B cell (primary cell): ENCODE results near the gene DNAJC6. TPM values are rescaled to one million over a fixed set of nuclear protein-coding genes. Genes with fewer than 3 reads are reported as not detected.

Experiments used
- ATAC-seq: fragments of 200-7000 bp; cut with Tn5 transposase; one replicate; pipeline ENCODE4 v1.10.0; 2021; ENCODE audit warnings: low read depth, mild to moderate bottlenecking, moderate number of reproducible peaks, moderate library complexity
- CTCF ChIA-PET: fragments of 350-600 bp; sonication (Branson Sonifier 250); formaldehyde crosslinking; loops from one replicate; lab custom pipeline; 2021; ENCODE audit warnings: antibody characterized with exemption, inconsistent platforms; lab: Charles Lee
- POLR2A ChIA-PET: fragments of 350-600 bp; sonication (Branson Sonifier 250); formaldehyde crosslinking; loops from one replicate; lab custom pipeline; 2021; ENCODE audit warnings: antibody characterized with exemption; lab: Charles Lee
- DNase-seq: peaks from one replicate; pipeline ENCODE4 v3.0.0; 2013
- H2AFZ ChIP-seq: 2 replicates; pipeline ENCODE4 v1.6.1; 2012; ENCODE audit warnings: mild to moderate bottlenecking, low read depth, low read length; ENCODE audit not compliant: insufficient read depth, poor library complexity, severe bottlenecking
- H3K27ac ChIP-seq, 2 donors: 1 replicate in 1 of 2; 2 replicates in 1 of 2; pipeline ENCODE4 v1.5.1; 2012 to 2013; ENCODE audit warnings: low read length in 2 of 2, mild to moderate bottlenecking in 2 of 2, moderate library complexity in 1 of 2
- H3K27me3 ChIP-seq, 4 experiments: fragments of 200-600 bp in 1 of 4; sonication (generic) in 1 of 4; replicated peaks in 1 of 4; 1 replicate in 2 of 4; 2 replicates in 2 of 4; pipeline versions ENCODE4 v1.6.1 to v1.7.0; 2013 to 2016; ENCODE audit warnings: low read length in 3 of 4, mild to moderate bottlenecking in 2 of 4, mixed read lengths in 1 of 4, moderate library complexity in 1 of 4; ENCODE audit not compliant: insufficient read depth in 4 of 4, control insufficient read depth in 3 of 4; ENCODE audit errors: control extremely low read depth in 1 of 4
- H3K36me3 ChIP-seq, 2 experiments: replicated peaks in 1 of 2; 1 replicate in 1 of 2; 2 replicates in 1 of 2; pipeline versions ENCODE4 v1.6.1 to v1.7.1; 2013; ENCODE audit warnings: low read length in 1 of 2; ENCODE audit not compliant: insufficient read depth in 2 of 2, control insufficient read depth in 1 of 2; ENCODE audit errors: control extremely low read depth in 1 of 2, extremely low read depth in 1 of 2
- H3K4me1 ChIP-seq, 2 donors: fragments of 200-600 bp in 1 of 2; sonication (generic) in 1 of 2; 1 replicate in 1 of 2; 2 replicates in 1 of 2; pipeline versions ENCODE4 v1.5.1 to v1.6.1; 2013 to 2017; ENCODE audit warnings: low read length in 2 of 2; ENCODE audit not compliant: control insufficient read depth in 2 of 2, insufficient read depth in 2 of 2
- H3K4me2 ChIP-seq: replicated peaks from 2 replicates; pipeline ENCODE3; 2012; ENCODE audit warnings: mild to moderate bottlenecking, low read depth, low read length; ENCODE audit not compliant: poor library complexity, severe bottlenecking
- H3K4me3 ChIP-seq, 5 experiments: fragments of 200-600 bp in 1 of 5; sonication (generic) in 1 of 5; 1 replicate in 3 of 5; 2 replicates in 2 of 5; pipeline versions ENCODE4 v1.5.1 to v1.7.0; 2011 to 2016; ENCODE audit warnings: low read length in 4 of 5, mild to moderate bottlenecking in 4 of 5, low read depth in 2 of 5, control low read depth in 1 of 5, moderate library complexity in 1 of 5; ENCODE audit not compliant: insufficient read depth in 1 of 5; ENCODE audit errors: control extremely low read depth in 1 of 5, extremely low read depth in 1 of 5
- H3K79me2 ChIP-seq: fragments of 200-600 bp; sonication (generic); one replicate; pipeline ENCODE4 v1.6.0; 2016; ENCODE audit warnings: low read length; ENCODE audit not compliant: control insufficient read depth, insufficient read depth
- H3K9ac ChIP-seq: fragments of 200-600 bp; sonication (generic); 2 replicates; pipeline ENCODE4 v1.6.1; 2017; ENCODE audit warnings: mild to moderate bottlenecking, low read length, moderate library complexity
- H3K9me3 ChIP-seq, 3 donors: one replicate each; pipeline versions ENCODE4 v1.6.1 to v1.7.1; 2013; ENCODE audit warnings: low read length in 2 of 3; ENCODE audit not compliant: control insufficient read depth in 2 of 3, insufficient read depth in 1 of 3; ENCODE audit errors: control extremely low read depth in 1 of 3
- H4K20me1 ChIP-seq: 2 replicates; pipeline ENCODE4 v1.6.0; 2012; ENCODE audit warnings: mild to moderate bottlenecking, low read length; ENCODE audit not compliant: insufficient read depth, control insufficient read depth, poor library complexity, severe bottlenecking
- H3K27ac Mint-ChIP-seq: one replicate; pipeline ENCODE4 v1.8.0; 2021; ENCODE audit warnings: mixed read lengths
- H3K27me3 Mint-ChIP-seq: one replicate; pipeline ENCODE4 v1.8.0; 2021; ENCODE audit warnings: mixed read lengths
- H3K4me1 Mint-ChIP-seq: one replicate; pipeline ENCODE4 v1.8.0; 2021; ENCODE audit warnings: mixed read lengths
- H3K4me3 Mint-ChIP-seq: one replicate; pipeline ENCODE4 v1.8.0; 2021; ENCODE audit warnings: mixed read lengths
- H3K9me3 Mint-ChIP-seq: one replicate; pipeline ENCODE4 v1.8.0; 2022; ENCODE audit warnings: mixed read lengths; ENCODE audit not compliant: insufficient read depth
- EZH2 ChIP-seq: IDR thresholded peaks from 2 replicates; pipeline ENCODE4 v1.6.1; 2012; ENCODE audit warnings: borderline replicate concordance, low read depth, mild to moderate bottlenecking, moderate library complexity, low read length; ENCODE audit not compliant: insufficient read depth, poor library complexity, severe bottlenecking
- WGBS: methylation state at CpG from one replicate; pipeline ENCODE4 v1.1.5; 2013; ENCODE audit warnings: missing lambda C conversion rate; ENCODE audit not compliant: insufficient coverage; 5-methylcytosine and 5-hydroxymethylcytosine counted together
- intact Hi-C: fragments of 100-400 bp; cut with micrococcal nuclease; formaldehyde crosslinking; loops from one replicate; pipeline ENCODE4 v1.10.0; 2022
- polyA plus RNA-seq: library from polyadenylated mRNA; depleted of rRNA; stranded (reverse); fragments of >200 nt; gene quantifications from 2 replicates; pipeline ENCODE4 v1.2.3, GENCODE V29; 2012
- total RNA-seq, 2 donors: library from RNA; stranded (reverse); fragments of 120-200 nt in 1 of 2; gene quantifications; 1 replicate in 1 of 2; 2 replicates in 1 of 2; pipeline versions ENCODE4 v1.2.3 to v1.2.4, GENCODE V29; 2013 to 2022
- TF ChIP-seq, protein P1 (sequence below): fragments of 200-600 bp; IDR thresholded peaks from one replicate; pipeline ENCODE4 v1.8.0; 2022; ENCODE audit warnings: antibody characterized with exemption, mild to moderate bottlenecking

DNAJC6 gene
- total and polyA plus RNA-seq, 2 donors (not counting 1 experiment from before 2014, with no cell fraction given), result 0.12 to 0.69 TPM

DNA sequence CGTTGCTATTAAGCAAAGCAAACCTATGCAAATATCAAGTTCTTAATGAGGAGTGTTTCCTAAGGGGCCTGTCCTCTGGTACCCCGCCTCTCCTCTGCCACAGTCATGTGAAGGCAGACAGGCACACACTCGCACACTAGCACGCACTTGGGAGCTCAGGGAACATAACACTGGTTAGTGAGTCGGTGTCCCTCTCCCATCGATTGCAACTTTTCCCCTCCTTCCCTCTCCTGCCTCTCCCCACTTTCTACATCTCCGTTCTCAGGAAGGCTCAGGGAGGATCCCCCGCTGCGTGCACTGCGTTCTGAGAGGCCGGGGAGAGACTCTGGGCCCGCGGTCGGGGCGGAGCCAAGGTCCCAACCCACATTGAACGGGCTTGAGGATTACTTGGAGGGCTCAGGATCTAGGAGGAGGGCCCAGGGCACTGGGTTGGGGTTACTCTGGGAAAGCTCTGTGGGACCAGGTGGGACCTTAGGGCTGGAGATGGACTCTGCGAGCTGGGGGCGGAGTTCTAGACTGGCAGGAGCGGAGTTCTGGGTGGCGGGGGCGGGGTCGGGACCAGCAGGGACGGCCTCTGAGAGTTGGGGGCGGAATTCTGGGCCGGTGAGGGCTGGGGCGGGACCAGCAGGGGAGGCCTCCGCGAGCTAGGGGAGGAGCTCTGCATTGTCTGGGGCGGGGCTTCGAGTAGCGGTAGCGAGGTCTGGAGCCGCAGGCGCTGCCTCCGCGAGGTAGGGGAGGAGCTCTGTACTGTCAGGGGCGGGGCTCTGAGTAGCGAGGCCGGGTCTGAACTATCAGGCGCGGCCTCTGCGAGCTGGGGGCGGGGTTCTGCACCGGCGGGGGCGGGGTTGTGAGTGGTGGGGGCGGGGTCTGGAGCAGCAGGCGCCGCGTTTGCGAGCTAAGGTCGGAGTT is 110.6 kb downstream of the DNAJC6 start:
- Mint-ChIP-seq H3K27me3 (peaks cover 15% of the 10 kb centered on the region), H3K4me3 (no peak overlapping the region), H3K9me3 (no peaks in the 10 kb centered on the region), H3K27ac (no peak overlapping the region), H3K4me1 (peaks cover 16% of the 10 kb centered on the region)
- Histone ChIP-seq H3K4me3 (peak overlapping the region; percentile 66 to 97 (median 92)), H3K4me2 (peak overlapping the region; percentile 90), H3K36me3 (no peaks in the 10 kb centered on the region), H3K4me1 (peaks cover 14 to 23% of the 10 kb centered on the region in 2 donors), H4K20me1 (no peaks in the 10 kb centered on the region), H3K9me3 (no peaks in the 10 kb centered on the region), H3K27ac (peak overlapping the region; percentile 66 to 75), H3K27me3 (peaks cover 0 to 8% (median 5%) of the 10 kb centered on the region in 4 experiments), H3K79me2 (peaks cover 2% of the 10 kb centered on the region), H3K9ac (peak overlapping the region; percentile 92), H2AFZ (peak overlapping the region; percentile 96)
- ATAC-seq (peak; percentile 91), DNase-seq (peak; percentile 99)
- under 1% methylated on average over 33 of the region's 52 CpGs for WGBS
- ChIA-PET POLR2A (interaction anchor here (0.5 to 0.6 kb wide), 2 partner anchors 919 to 1505 kb away, joined by 5 read pairs; partner anchors contain the start of genes DNAI4 and MIER1), CTCF (interaction anchor here (0.6 to 2.7 kb wide), 4 partner anchors 9 to 167 kb away, joined by 3 to 15 read pairs (median 4); no protein-coding TSS in a partner anchor)
- TF ChIP-seq, protein P1, sequence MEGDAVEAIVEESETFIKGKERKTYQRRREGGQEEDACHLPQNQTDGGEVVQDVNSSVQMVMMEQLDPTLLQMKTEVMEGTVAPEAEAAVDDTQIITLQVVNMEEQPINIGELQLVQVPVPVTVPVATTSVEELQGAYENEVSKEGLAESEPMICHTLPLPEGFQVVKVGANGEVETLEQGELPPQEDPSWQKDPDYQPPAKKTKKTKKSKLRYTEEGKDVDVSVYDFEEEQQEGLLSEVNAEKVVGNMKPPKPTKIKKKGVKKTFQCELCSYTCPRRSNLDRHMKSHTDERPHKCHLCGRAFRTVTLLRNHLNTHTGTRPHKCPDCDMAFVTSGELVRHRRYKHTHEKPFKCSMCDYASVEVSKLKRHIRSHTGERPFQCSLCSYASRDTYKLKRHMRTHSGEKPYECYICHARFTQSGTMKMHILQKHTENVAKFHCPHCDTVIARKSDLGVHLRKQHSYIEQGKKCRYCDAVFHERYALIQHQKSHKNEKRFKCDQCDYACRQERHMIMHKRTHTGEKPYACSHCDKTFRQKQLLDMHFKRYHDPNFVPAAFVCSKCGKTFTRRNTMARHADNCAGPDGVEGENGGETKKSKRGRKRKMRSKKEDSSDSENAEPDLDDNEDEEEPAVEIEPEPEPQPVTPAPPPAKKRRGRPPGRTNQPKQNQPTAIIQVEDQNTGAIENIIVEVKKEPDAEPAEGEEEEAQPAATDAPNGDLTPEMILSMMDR, result no peak
- no peak for TF ChIP-seq EZH2
- intact Hi-C loops, result loop anchor here (1.0 to 10.0 kb wide), 7 partner anchors 165 to 1897 kb away; partner anchors contain the start of genes EFCAB7, ITGB3BP and SLC35D1
